LNCaP clone FGC (cell line): ENCODE data around the gene TMIGD3.

Experiments used
- DNase-seq: peaks from one replicate; pipeline ENCODE4 v3.0.0-alpha.2; 2011; ENCODE audit warnings: low read depth
- H3K4me3 ChIP-seq: 2 replicates; pipeline ENCODE4 v1.5.1; 2011; ENCODE audit warnings: mild to moderate bottlenecking, low read depth, low read length, control low read depth
- CTCF ChIP-seq: IDR thresholded peaks from 2 replicates; pipeline ENCODE4 v1.5.1; 2012; ENCODE audit warnings: mild to moderate bottlenecking; ENCODE audit not compliant: control insufficient read depth, insufficient read depth; ENCODE audit errors: extremely low read depth

TMIGD3 gene

GRCh38 chr1:111507411-111508201 lies 4.2 kb upstream of the TMIGD3 start:
- H3K4me3 ChIP-seq = 0 out of 2 replicates have a peak overlapping the region, but pooled peaks have one; percentile 16
- 0 out of 2 replicates have a peak, but pooled peaks have one; percentile 19 for TF ChIP-seq CTCF
- DNase-seq = peak; percentile 60

GRCh38 chr1:111506561-111506960 lies 3.1 kb upstream of the TMIGD3 start:
- no peak for TF ChIP-seq CTCF
- no peak overlapping the region for H3K4me3 ChIP-seq
- DNase-seq = no peak

- TF ChIP-seq CTCF = no peak
- no peak overlapping the region for H3K4me3 ChIP-seq
- no peak for DNase-seq
Observed at GRCh38 chr1:111505641-111506119, 2.2 kb upstream of the TMIGD3 start.

- no peak for DNase-seq
- no peak overlapping the region for H3K4me3 ChIP-seq
- no peak for TF ChIP-seq CTCF
Observed at GRCh38 chr1:111504097-111504496, 664 bp upstream of the TMIGD3 start.

- DNase-seq = no peak
- H3K4me3 ChIP-seq = no peak overlapping the region
- no peak for TF ChIP-seq CTCF
Observed at GRCh38 chr1:111501645-111502044, 1.8 kb downstream of the TMIGD3 start.

GRCh38 chr1:111499026-111499785 lies 4.2 kb downstream of the TMIGD3 start:
- no peak overlapping the region for H3K4me3 ChIP-seq
- no peak for DNase-seq
- TF ChIP-seq CTCF = no peak
